MM.1S (cell line): ENCODE measurements around the gene POLN.

Experiments
- CTCF ChIP-seq: fragments of 300-600 bp; sonication (generic); IDR thresholded peaks from 2 replicates; pipeline ENCODE4 v1.5.1; 2016; ENCODE audit warnings: antibody characterized with exemption, low read length, mixed read lengths
- EZH2 ChIP-seq: fragments of 300-600 bp; sonication (generic); optimal IDR thresholded peaks from 2 replicates; pipeline ENCODE3; 2017; ENCODE audit warnings: low read depth, mild to moderate bottlenecking, antibody characterized with exemption, low read length, mixed read lengths
- EZH2phosphoT487 ChIP-seq: fragments of 300-600 bp; sonication (generic); IDR thresholded peaks from 2 replicates; pipeline ENCODE4 v1.6.1; 2018; ENCODE audit warnings: antibody characterized with exemption, low read length

- no peak for TF ChIP-seq CTCF
- no peak for TF ChIP-seq EZH2phosphoT487
- TF ChIP-seq EZH2: no peak
These were observed 183.5 kb downstream of the POLN start for GRCh38 chr4:2058264-2059045.
